ENCODE results near the gene MCM9.

DNA sequence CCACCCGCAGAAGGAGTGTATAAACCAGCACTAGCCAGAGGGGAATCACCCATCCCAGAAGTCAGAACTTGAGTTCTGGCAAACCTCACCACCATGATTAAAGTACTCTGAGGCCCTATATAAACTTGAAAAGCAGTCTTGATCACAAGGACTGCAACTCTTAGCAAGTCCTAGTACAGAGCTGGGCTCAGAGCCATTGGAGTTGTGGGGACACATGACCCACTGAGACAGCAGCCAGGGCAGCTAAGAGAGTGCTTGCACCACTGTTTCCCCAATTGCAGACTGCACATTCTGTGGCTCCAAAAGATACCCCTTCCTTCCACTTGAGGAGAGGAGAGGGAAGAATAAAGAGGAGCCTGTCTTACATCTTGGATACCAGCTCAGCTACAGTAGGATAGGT lies 4.7 kb upstream of the MCM9 start:
- TF ChIP-seq CTCF (IDR thresholded peaks at IDR 0.05; ENCODE audit: low read depth, low read length) (no peak), POLR2A (IDR thresholded peaks at IDR 0.05; ENCODE audit: extremely low read depth, insufficient read length) (no peak), MYC (IDR thresholded peaks at IDR 0.05; ENCODE audit: low read depth, low read length) (no peak)

Data from NB4 (cell line).